HG03103 (cell line): Measurements from ENCODE around the gene MAL.
A peak's percentile ranks its signal among the peaks of the same experiment; 100 is the strongest.

Experiments
- ATAC-seq: cut with Tn5 transposase; IDR thresholded peaks from one replicate; pipeline ENCODE4 v1.9.1; 2021; ENCODE audit warnings: low read depth; ENCODE audit not compliant: unreplicated experiment

The MAL gene

GRCh38 chr2:94995553-94996304, 29.8 kb upstream of the MAL start:
- no peak for ATAC-seq

- ATAC-seq: no peak
These were observed 29.0 kb upstream of the MAL start for GRCh38 chr2:94996305-94997100.

GRCh38 chr2:94997981-94998930, 27.3 kb upstream of the MAL start:
- ATAC-seq: no peak

GRCh38 chr2:94999431-94999883, 26.1 kb upstream of the MAL start:
- no peak for ATAC-seq

- no peak for ATAC-seq
These were observed 24.4 kb upstream of the MAL start for GRCh38 chr2:95001051-95001562.

- ATAC-seq: no peak
These were observed 23.8 kb upstream of the MAL start for GRCh38 chr2:95001701-95002100.

- ATAC-seq: no peak
These were observed 23.0 kb upstream of the MAL start for GRCh38 chr2:95002498-95002897.

GRCh38 chr2:95004287-95004686, 21.2 kb upstream of the MAL start:
- no peak for ATAC-seq

- ATAC-seq: no peak
These were observed 20.8 kb upstream of the MAL start for GRCh38 chr2:95004711-95005110.

- ATAC-seq: no peak
These were observed 19.8 kb upstream of the MAL start for GRCh38 chr2:95005726-95006125.

GRCh38 chr2:95006588-95006987, 18.9 kb upstream of the MAL start:
- ATAC-seq: no peak

- ATAC-seq: no peak
These were observed 18.4 kb upstream of the MAL start for GRCh38 chr2:95007031-95007609.

GRCh38 chr2:95007822-95008221, 17.7 kb upstream of the MAL start:
- ATAC-seq: no peak

GRCh38 chr2:95008306-95008705, 17.2 kb upstream of the MAL start:
- ATAC-seq: no peak

- no peak for ATAC-seq
These were observed 16.5 kb upstream of the MAL start for GRCh38 chr2:95008996-95009395.

GRCh38 chr2:95009412-95009811, 16.1 kb upstream of the MAL start:
- no peak for ATAC-seq

GRCh38 chr2:95010126-95010525, 15.4 kb upstream of the MAL start:
- ATAC-seq: no peak

GRCh38 chr2:95010718-95011117, 14.8 kb upstream of the MAL start:
- ATAC-seq: no peak

GRCh38 chr2:95012881-95013550, 12.5 kb upstream of the MAL start:
- ATAC-seq: peak; percentile 60

GRCh38 chr2:95013726-95014125, 11.8 kb upstream of the MAL start:
- ATAC-seq: no peak
